ENCODE data around the gene C6orf89. TPM values are rescaled to one million over a fixed set of nuclear protein-coding genes. Genes with fewer than 3 reads are reported as not detected.

The C6orf89 gene
- total RNA-seq, 2 donors from 2014 or later: 13.9 to 16.8 TPM

- WGBS, 2 experiments (ENCODE audit: insufficient coverage in 1 of 2, insufficient read length in 1 of 2): 93 to 100% methylated on average over 2 of the region's 2 CpGs
- Mint-ChIP-seq H3K4me3 (no peak overlapping the region), H3K4me1 (peaks cover 11% of the 10 kb centered on the region), H3K36me3 (ENCODE audit: low read depth) (no peaks in the 10 kb centered on the region), H3K27me3 (ENCODE audit: insufficient read depth) (peaks cover 70% of the 10 kb centered on the region), H3K27ac (no peak overlapping the region), H3K9me3 (peaks cover 5% of the 10 kb centered on the region)
- Histone ChIP-seq H3K4me1 (ENCODE audit: control insufficient read depth, insufficient read depth, low read length) (peaks cover 3% of the 10 kb centered on the region), H3K27ac (ENCODE audit: low read depth, low read length) (no peak overlapping the region), H3K9me3 (ENCODE audit: control insufficient read depth, low read length) (no peaks in the 10 kb centered on the region), H3K9ac (ENCODE audit: extremely low read depth, low read length, poor library complexity, severe bottlenecking) (no peak overlapping the region), H3K36me3 (ENCODE audit: control insufficient read depth, insufficient read depth, low read length) (no peaks in the 10 kb centered on the region), H3K4me3 (ENCODE audit: low read length) (no peak overlapping the region), H3K27me3 (ENCODE audit: control insufficient read depth, insufficient read depth, low read length, poor library complexity, severe bottlenecking) (peaks cover 72% of the 10 kb centered on the region)
- no peak for TF ChIP-seq CTCF (conservative IDR thresholded peaks at IDR 0.05)
- DNase-seq: no peak
Observed at GRCh38 chr6:36837022-36837339, 48.8 kb upstream of the C6orf89 start.

DNA sequence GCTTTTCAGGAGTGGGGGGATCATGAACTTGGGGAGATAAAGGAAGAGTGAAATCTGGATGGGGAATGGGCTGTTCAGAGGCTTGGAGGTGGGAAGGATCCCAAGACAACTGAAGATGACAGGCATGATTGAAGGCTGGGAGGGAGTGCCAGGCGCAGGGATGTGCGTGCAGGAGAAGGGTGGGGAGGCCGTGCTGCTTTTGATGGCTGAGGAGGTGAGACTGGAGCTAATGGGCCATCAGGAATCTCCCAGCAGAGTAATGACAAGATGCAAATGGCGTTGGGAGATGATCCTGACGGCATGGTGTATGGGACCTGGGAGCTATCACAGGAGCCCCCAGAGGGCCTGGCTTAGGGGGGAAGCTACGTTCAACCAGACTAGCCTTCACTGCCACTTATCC, 48.1 kb upstream of the C6orf89 start:
- DNase-seq: no peak
- Mint-ChIP-seq H3K4me1 (peaks cover 11% of the 10 kb centered on the region), H3K27ac (no peak overlapping the region), H3K4me3 (no peak overlapping the region), H3K27me3 (ENCODE audit: insufficient read depth) (peaks cover 77% of the 10 kb centered on the region), H3K9me3 (peaks cover 5% of the 10 kb centered on the region), H3K36me3 (ENCODE audit: low read depth) (no peaks in the 10 kb centered on the region)
- Histone ChIP-seq H3K9me3 (ENCODE audit: control insufficient read depth, low read length) (no peaks in the 10 kb centered on the region), H3K27me3 (ENCODE audit: control insufficient read depth, insufficient read depth, low read length, poor library complexity, severe bottlenecking) (peaks cover 74% of the 10 kb centered on the region), H3K4me1 (ENCODE audit: control insufficient read depth, insufficient read depth, low read length) (peaks cover 3% of the 10 kb centered on the region), H3K36me3 (ENCODE audit: control insufficient read depth, insufficient read depth, low read length) (no peaks in the 10 kb centered on the region), H3K27ac (ENCODE audit: low read depth, low read length) (no peak overlapping the region), H3K4me3 (ENCODE audit: low read length) (no peak overlapping the region), H3K9ac (ENCODE audit: extremely low read depth, low read length, poor library complexity, severe bottlenecking) (no peak overlapping the region)
- WGBS, 2 experiments (ENCODE audit: insufficient coverage in 1 of 2, insufficient read length in 1 of 2): 90 to 91% methylated on average over 6 of the region's 6 CpGs
- TF ChIP-seq CTCF (conservative IDR thresholded peaks at IDR 0.05): no peak

DNA sequence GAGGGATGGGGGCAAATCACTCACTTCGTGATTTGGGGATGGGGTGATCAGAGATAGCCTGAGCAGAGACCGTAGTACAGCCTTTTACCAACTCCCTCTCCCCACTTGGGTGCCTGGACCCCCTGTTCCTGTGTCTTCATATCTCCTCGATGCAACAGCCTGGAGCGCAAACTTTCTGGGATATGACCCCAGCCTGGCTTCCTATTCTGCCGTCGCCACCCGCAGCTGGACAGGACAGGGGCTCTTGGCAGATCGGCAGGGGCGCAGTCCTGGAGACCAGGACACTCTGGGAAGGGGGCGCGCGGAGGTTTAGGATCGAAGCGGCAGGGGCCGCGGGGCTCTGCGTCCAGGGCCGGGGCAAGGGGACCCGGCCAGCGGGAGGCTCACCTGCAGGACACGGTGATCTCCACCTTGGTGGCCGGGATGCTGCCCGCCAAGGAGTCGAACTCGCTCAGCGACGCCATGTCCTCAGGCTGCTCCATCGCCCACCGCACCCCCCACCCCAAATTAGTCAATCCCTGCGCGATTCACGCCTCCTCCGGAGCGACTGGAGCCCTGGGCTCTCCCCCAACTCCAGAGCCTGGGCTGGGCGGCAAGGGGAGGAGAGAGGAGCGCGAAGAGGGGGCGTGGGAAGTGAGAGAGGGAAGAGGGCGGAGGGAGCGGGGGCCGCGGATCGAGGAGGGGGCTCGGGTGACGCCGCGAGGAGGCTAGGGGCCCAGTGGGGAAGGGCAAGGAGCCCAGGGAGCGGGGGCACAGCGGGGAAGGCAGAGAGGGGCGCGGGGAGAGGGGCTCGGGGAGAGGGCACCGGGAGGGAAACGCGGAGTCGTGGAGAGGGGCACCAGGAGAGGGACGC, 46.6 kb upstream of the C6orf89 start, which contains the start of gene CPNE5:
CPNE5 (minus strand) TSS at position 549 of the 853 bp plus-strand sequence; CDS start at position 482, 67 bp downstream.
- Histone ChIP-seq H3K27me3 (ENCODE audit: control insufficient read depth, insufficient read depth, low read length, poor library complexity, severe bottlenecking) (peaks cover 82% of the 10 kb centered on the region), H3K36me3 (ENCODE audit: control insufficient read depth, insufficient read depth, low read length) (no peaks in the 10 kb centered on the region), H3K9me3 (ENCODE audit: control insufficient read depth, low read length) (no peaks in the 10 kb centered on the region), H3K9ac (ENCODE audit: extremely low read depth, low read length, poor library complexity, severe bottlenecking) (no peak within 1 kb of the TSS), H3K27ac (ENCODE audit: low read depth, low read length) (no peak within 1 kb of the TSS), H3K4me1 (ENCODE audit: control insufficient read depth, insufficient read depth, low read length) (peaks cover 3% of the 10 kb centered on the region), H3K4me3 (ENCODE audit: low read length) (peak within 1 kb of the TSS; percentile 74)
- no peak within 1 kb of the TSS for H3K27ac Mint-ChIP-seq
- 7 to 17% methylated on average over 15 to 57 of the region's 57 CpGs for WGBS, 2 experiments (ENCODE audit: insufficient coverage in 1 of 2, insufficient read length in 1 of 2)
- TF ChIP-seq CTCF (conservative IDR thresholded peaks at IDR 0.05): no peak
- peaks cover 11% of the 10 kb centered on the region for H3K4me1 Mint-ChIP-seq
- H3K4me3 Mint-ChIP-seq: peak within 1 kb of the TSS; percentile 60
- H3K9me3 Mint-ChIP-seq: no peaks in the 10 kb centered on the region
- DNase-seq: peak; percentile 75
- H3K36me3 Mint-ChIP-seq (ENCODE audit: low read depth): no peaks in the 10 kb centered on the region
- H3K27me3 Mint-ChIP-seq (ENCODE audit: insufficient read depth): peaks cover 86% of the 10 kb centered on the region

All from endodermal cell (in vitro differentiated cells).